ENCODE results near the gene TSKU. TPM values are rescaled to one million over a fixed set of nuclear protein-coding genes. Genes with fewer than 3 reads are reported as not detected.
A peak's percentile ranks its signal among the peaks of the same experiment; 100 is the strongest.

Gene TSKU
- total RNA-seq, 4 donors from 2014 or later = 19.1 to 60.6 (median 47.1) TPM

- no peaks in the 10 kb centered on the region for H3K36me3 ChIP-seq
- TF ChIP-seq POLR2AphosphoS5 (IDR thresholded peaks at IDR 0.05) (peak in 1 of 2 donors; percentile 34), CTCF (IDR thresholded peaks at IDR 0.05) (peak; percentile 70 to 80 (median 73)), POLR2A (IDR thresholded peaks at IDR 0.05; ENCODE audit: low read depth) (no peak), EP300 (IDR thresholded peaks at IDR 0.05) (no peak)
- intact Hi-C loops (cut with DNase I) = loop anchor here (2.0 kb wide), 2 partner anchors 51 to 111 kb away; no protein-coding TSS in a partner anchor
- H3K27me3 ChIP-seq = peaks cover 0 to 7% (median 0%) of the 10 kb centered on the region in 4 donors
- WGBS = 16% methylated on average over 12 of the region's 19 CpGs
- H3K4me1 ChIP-seq = peaks cover 14 to 22% (median 17%) of the 10 kb centered on the region in 4 donors
- peak; percentile 95 for DNase-seq (ENCODE audit: extremely low spot score)
- no peaks in the 10 kb centered on the region for H3K9me3 ChIP-seq
- peak overlapping the region in 3 of 4 donors; percentile 12 to 22 (median 18) for H3K4me3 ChIP-seq
- no peak overlapping the region for H3K27ac ChIP-seq (replicated peaks in 1 of 4)
Measured at GRCh38 chr11:76807206-76807875, 24.2 kb downstream of the TSKU start.

GRCh38 chr11:76808171-76808570, 25.0 kb downstream of the TSKU start:
- Histone ChIP-seq H3K36me3 (no peaks in the 10 kb centered on the region), H3K27ac (replicated peaks in 1 of 4) (no peak overlapping the region), H3K9me3 (no peaks in the 10 kb centered on the region), H3K4me3 (no peak overlapping the region), H3K4me1 (peaks cover 9 to 18% (median 13%) of the 10 kb centered on the region in 4 donors), H3K27me3 (peaks cover 0 to 7% (median 0%) of the 10 kb centered on the region in 4 donors)
- TF ChIP-seq POLR2A (IDR thresholded peaks at IDR 0.05; ENCODE audit: low read depth) = no peak
- 94% methylated on average over 12 of the region's 12 CpGs for WGBS
- peak; percentile 42 for DNase-seq (ENCODE audit: extremely low spot score)
- intact Hi-C loops (cut with DNase I) = no loop called here

- H3K4me3 ChIP-seq = no peak overlapping the region
Measured at GRCh38 chr11:76808996-76809395, 25.8 kb downstream of the TSKU start.

GRCh38 chr11:76810151-76810853, 27.1 kb downstream of the TSKU start:
- H3K4me1 ChIP-seq = peaks cover 9 to 14% (median 10%) of the 10 kb centered on the region in 4 donors
- TF ChIP-seq POLR2AphosphoS5 (IDR thresholded peaks at IDR 0.05) (no peak), EP300 (IDR thresholded peaks at IDR 0.05) (no peak), CTCF (IDR thresholded peaks at IDR 0.05) (peak; percentile 54 to 64 (median 57)), POLR2A (IDR thresholded peaks at IDR 0.05; ENCODE audit: low read depth) (no peak)
- no peak overlapping the region for H3K4me3 ChIP-seq
- no peak overlapping the region for H3K27ac ChIP-seq (replicated peaks in 1 of 4)
- no peaks in the 10 kb centered on the region for H3K27me3 ChIP-seq
- no peaks in the 10 kb centered on the region for H3K36me3 ChIP-seq
- 75% methylated on average over 7 of the region's 11 CpGs for WGBS
- peaks cover 0 to 4% (median 1%) of the 10 kb centered on the region in 4 donors for H3K9me3 ChIP-seq
- intact Hi-C loops (cut with DNase I) = no loop called here
- DNase-seq (ENCODE audit: extremely low spot score) = no peak

More at GRCh38 chr11:76808996-76809395, 25.8 kb downstream of the TSKU start:
- DNase-seq (ENCODE audit: extremely low spot score) = no peak
- H3K36me3 ChIP-seq = no peaks in the 10 kb centered on the region
- intact Hi-C loops (cut with DNase I) = no loop called here
- H3K4me1 ChIP-seq = peaks cover 9 to 14% (median 12%) of the 10 kb centered on the region in 4 donors
- TF ChIP-seq POLR2AphosphoS5 (IDR thresholded peaks at IDR 0.05) (no peak), EP300 (IDR thresholded peaks at IDR 0.05) (no peak), CTCF (IDR thresholded peaks at IDR 0.05) (no peak), POLR2A (IDR thresholded peaks at IDR 0.05; ENCODE audit: low read depth) (no peak)
- H3K9me3 ChIP-seq = no peaks in the 10 kb centered on the region
- H3K27ac ChIP-seq (replicated peaks in 1 of 4) = no peak overlapping the region
- peaks cover 0 to 5% (median 0%) of the 10 kb centered on the region in 4 donors for H3K27me3 ChIP-seq
- 94% methylated on average over 5 of the region's 5 CpGs for WGBS

- no peak overlapping the region for H3K27ac ChIP-seq (replicated peaks in 1 of 4)
- H3K4me3 ChIP-seq = no peak overlapping the region
- peaks cover 0 to 12% (median 4%) of the 10 kb centered on the region in 4 donors for H3K9me3 ChIP-seq
- H3K36me3 ChIP-seq = no peaks in the 10 kb centered on the region
- intact Hi-C loops (cut with DNase I) = no loop called here
- no peak for DNase-seq (ENCODE audit: extremely low spot score)
- 96% methylated on average over 4 of the region's 4 CpGs for WGBS
- TF ChIP-seq POLR2A (IDR thresholded peaks at IDR 0.05; ENCODE audit: low read depth) (no peak), POLR2AphosphoS5 (IDR thresholded peaks at IDR 0.05) (no peak), EP300 (IDR thresholded peaks at IDR 0.05) (no peak), CTCF (IDR thresholded peaks at IDR 0.05) (no peak)
- H3K27me3 ChIP-seq = no peaks in the 10 kb centered on the region
- H3K4me1 ChIP-seq = peaks cover 9 to 14% (median 10%) of the 10 kb centered on the region in 4 donors
Measured at GRCh38 chr11:76811259-76811658, 28.1 kb downstream of the TSKU start.
